Measurements from ENCODE around the gene SAMD10. TPM values are rescaled to one million over a fixed set of nuclear protein-coding genes. Genes with fewer than 3 reads are reported as not detected.
A peak's percentile ranks its signal among the peaks of the same experiment; 100 is the strongest.

The SAMD10 gene
- total and polyA plus RNA-seq, 10 of the 15 experiments (the other 5 are each of a cell fraction or from before 2014, with no cell fraction given) = 1.3 to 51.4 (median 17.9) TPM

- H3K4me1 ChIP-seq (ENCODE audit: control insufficient read depth, insufficient read depth, low read length) = peaks cover 23% of the 10 kb centered on the region
- TF ChIP-seq FOXM1 (IDR thresholded peaks at IDR 0.05; ENCODE audit: low read depth, low read length) = no peak
- peak; percentile 23; the same call in 1 of the 2 replicates for TF ChIP-seq POLR2A (IDR thresholded peaks at IDR 0.05; ENCODE audit: low read depth, low read length)
- ATAC-seq = no peak
- WGBS (ENCODE audit: insufficient coverage, insufficient replicate concordance, low lambda C conversion rate, missing lambda C conversion rate) = 0% methylated on average over 37 of the region's 47 CpGs
- no peaks in the 10 kb centered on the region for H4K20me1 ChIP-seq (ENCODE audit: control insufficient read depth, insufficient read depth)
- ChIA-PET SMC1A (ENCODE audit: uncharacterized antibody, unreplicated experiment) (interaction anchor here (1.5 to 4.1 kb wide), 5 partner anchors 29 to 86 kb away, joined by 4 to 52 read pairs (median 9); partner anchors contain the start of gene C20orf204), CTCF (interaction anchor here (1.8 to 2.5 kb wide), 6 partner anchors 25 to 441 kb away, joined by 4 to 67 read pairs (median 10); partner anchors contain the start of genes C20orf204 and TPD52L2), RAD21 (ENCODE audit: unreplicated experiment) (interaction anchor here (1.0 to 4.4 kb wide), 9 partner anchors 24 to 442 kb away, joined by 3 to 92 read pairs (median 7); partner anchors contain the start of genes ARFRP1, C20orf204, PTK6 and ZGPAT), POLR2A (interaction anchor here (0.7 to 4.1 kb wide), 6 partner anchors 35 to 928 kb away, joined by 4 to 63 read pairs (median 8); partner anchors contain the start of genes C20orf204, OPRL1 and RGS19)
- peaks cover 59% of the 10 kb centered on the region for H3K79me2 ChIP-seq (ENCODE audit: control insufficient read depth, insufficient read depth, low read length)
- FAIRE-seq = no peak
- H3K4me2 ChIP-seq (ENCODE audit: control insufficient read depth, insufficient read depth) = peak overlapping the region; percentile 93
- peaks cover 8 to 15% of the 10 kb centered on the region in 2 experiments; a peak in 3 of 4 replicates for H3K36me3 ChIP-seq (ENCODE audit: control insufficient read depth in 2 of 2, insufficient read depth in 2 of 2, low read length in 1 of 2)
- no peaks in the 10 kb centered on the region for H3K27me3 ChIP-seq (replicated peaks in 1 of 2; ENCODE audit: control insufficient read depth in 2 of 2, insufficient read depth in 2 of 2, low read length in 1 of 2)
- peak overlapping the region; percentile 68 for H3K9ac ChIP-seq (ENCODE audit: control insufficient read depth, insufficient read depth, low read length)
- no peak overlapping the region; the same call in 1 of the 2 replicates for H2AFZ ChIP-seq (ENCODE audit: control insufficient read depth, low read depth, low read length)
- no TSS peak for BruUV-seq (replicated peaks)
- peak overlapping the region; percentile 96 for H3K4me3 ChIP-seq
- intact Hi-C loops (cut with micrococcal nuclease; ENCODE audit: unreplicated experiment) = no loop called here
- no peak for DNase-seq (ENCODE audit: low read depth, low spot score)
- peak overlapping the region; percentile 92 for H3K27ac ChIP-seq (ENCODE audit: control insufficient read depth, insufficient read depth)
- in situ Hi-C loops (cut with MboI) = no loop called here
- H3K9me3 ChIP-seq (replicated peaks; ENCODE audit: control insufficient read depth, insufficient read depth, low read length) = no peaks in the 10 kb centered on the region
Measured at GRCh38 chr20:63979229-63979556, 249 bp downstream of the SAMD10 start.

- Histone ChIP-seq H3K4me1 (ENCODE audit: control insufficient read depth, insufficient read depth, low read length) (peaks cover 23% of the 10 kb centered on the region), H3K79me2 (ENCODE audit: control insufficient read depth, insufficient read depth, low read length) (peaks cover 55% of the 10 kb centered on the region), H3K4me2 (ENCODE audit: control insufficient read depth, insufficient read depth) (peak overlapping the region; percentile 93), H3K27ac (ENCODE audit: control insufficient read depth, insufficient read depth) (peak overlapping the region; percentile 92), H3K4me3 (peak overlapping the region; percentile 96), H2AFZ (ENCODE audit: control insufficient read depth, low read depth, low read length) (peak overlapping the region; percentile 24; the same call in 1 of the 2 replicates), H4K20me1 (ENCODE audit: control insufficient read depth, insufficient read depth) (no peaks in the 10 kb centered on the region), H3K9ac (ENCODE audit: control insufficient read depth, insufficient read depth, low read length) (peak overlapping the region; percentile 68), H3K36me3 (ENCODE audit: control insufficient read depth in 2 of 2, insufficient read depth in 2 of 2, low read length in 1 of 2) (peaks cover 8 to 15% of the 10 kb centered on the region in 2 experiments; a peak in 3 of 4 replicates), H3K9me3 (replicated peaks; ENCODE audit: control insufficient read depth, insufficient read depth, low read length) (no peaks in the 10 kb centered on the region), H3K27me3 (replicated peaks in 1 of 2; ENCODE audit: control insufficient read depth in 2 of 2, insufficient read depth in 2 of 2, low read length in 1 of 2) (no peaks in the 10 kb centered on the region)
- POLR2A ChIA-PET = interaction anchor here (0.7 to 4.1 kb wide), 5 partner anchors 35 to 927 kb away, joined by 3 to 63 read pairs (median 8); partner anchors contain the start of gene C20orf204
- no peak for DNase-seq (ENCODE audit: low read depth, low spot score)
- in situ Hi-C loops (cut with MboI) = no loop called here
- BruUV-seq (replicated peaks) = no TSS peak
- peak; percentile 52 for ATAC-seq
- RAD21 ChIA-PET (ENCODE audit: unreplicated experiment) = interaction anchor here (2.1 to 4.4 kb wide), 4 partner anchors 24 to 337 kb away, joined by 6 to 92 read pairs (median 7); partner anchors contain the start of gene C20orf204
- SMC1A ChIA-PET (ENCODE audit: uncharacterized antibody, unreplicated experiment) = interaction anchor here (1.9 to 4.1 kb wide), 3 partner anchors 29 to 60 kb away, joined by 9 to 52 read pairs (median 15); partner anchors contain the start of gene C20orf204
- CTCF ChIA-PET = interaction anchor here (1.3 to 2.5 kb wide), 6 partner anchors 24 to 142 kb away, joined by 4 to 67 read pairs (median 10); partner anchors contain the start of gene C20orf204
- FAIRE-seq = no peak
- WGBS (ENCODE audit: insufficient coverage, insufficient replicate concordance, low lambda C conversion rate, missing lambda C conversion rate) = 1% methylated on average over 52 of the region's 52 CpGs
- intact Hi-C loops (cut with micrococcal nuclease; ENCODE audit: unreplicated experiment) = no loop called here
- no peak for TF ChIP-seq NRF1 (conservative IDR thresholded peaks at IDR 0.05; ENCODE audit: low read depth, low read length)
- TF ChIP-seq NBN (IDR thresholded peaks at IDR 0.05) = peak; percentile 73; the same call in 1 of the 2 replicates
- TF ChIP-seq HDAC6 (IDR thresholded peaks at IDR 0.05; ENCODE audit: unreplicated experiment) = no peak
- TF ChIP-seq MTA2 (IDR thresholded peaks at IDR 0.05; ENCODE audit: low read depth) = peak; percentile 52; the same call in 1 of the 2 replicates
- TF ChIP-seq ATF3 (IDR thresholded peaks at IDR 0.05; ENCODE audit: borderline replicate concordance, extremely low read depth, low read depth, low read length) = no peak
- no peak for TF ChIP-seq MTA3 (IDR thresholded peaks at IDR 0.05; ENCODE audit: borderline replicate concordance, low read length)
- peak; percentile 33 for TF ChIP-seq SP1 (IDR thresholded peaks at IDR 0.05; ENCODE audit: low read depth, low read length)
- no peak for TF ChIP-seq IRF4 (IDR thresholded peaks at IDR 0.05; ENCODE audit: low read depth, low read length)
- peak; percentile 98 for TF ChIP-seq IKZF1 (conservative IDR thresholded peaks at IDR 0.05)
- TF ChIP-seq HCFC1 (IDR thresholded peaks at IDR 0.05; ENCODE audit: low read length) = no peak; the same call in 1 of the 2 replicates
- no peak for TF ChIP-seq EZH2 (IDR thresholded peaks at IDR 0.05; ENCODE audit: borderline replicate concordance, control insufficient read depth, low read depth, low read length)
- peak; percentile 11 to 37; a peak in 1 of 4 replicates for TF ChIP-seq EP300 (IDR thresholded peaks at IDR 0.05; ENCODE audit: borderline replicate concordance in 1 of 2, control insufficient read depth in 1 of 2, low read depth in 2 of 2, low read length in 2 of 2)
- TF ChIP-seq RELA (IDR thresholded peaks at IDR 0.05; ENCODE audit: borderline replicate concordance, partially characterized antibody) = peak; percentile 56
- peak; percentile 84 for TF ChIP-seq POLR2AphosphoS5 (IDR thresholded peaks at IDR 0.05; ENCODE audit: low read length)
Measured at GRCh38 chr20:63978319-63979228, 868 bp downstream of the SAMD10 start.

Data from GM12878 (cell line).